ENCODE data around the gene USF2.

DNA sequence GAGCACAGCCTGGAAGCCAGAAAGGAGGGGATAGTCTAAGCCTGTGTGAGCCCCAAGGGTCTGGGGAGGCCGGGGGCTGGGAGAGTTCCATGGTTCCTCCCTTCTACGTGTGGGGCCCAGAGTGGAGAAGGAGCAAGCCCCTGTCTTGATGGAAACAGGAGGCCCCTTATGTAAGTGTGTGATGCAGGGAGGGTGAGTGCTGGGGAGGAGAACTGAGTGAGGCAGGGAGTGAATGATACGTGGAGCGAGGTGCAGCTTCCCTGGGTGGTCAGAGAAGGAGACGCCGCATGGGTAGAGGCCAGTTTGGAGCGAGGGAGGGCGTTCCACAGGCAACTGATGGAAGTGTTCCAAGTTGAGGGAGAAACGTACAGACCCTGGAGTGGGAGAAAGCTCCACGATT is 39.2 kb downstream of the USF2 start:
- no peak for TF ChIP-seq CTCF (IDR thresholded peaks at IDR 0.05)
- TF ChIP-seq EZH2 (IDR thresholded peaks at IDR 0.05; ENCODE audit: borderline replicate concordance, insufficient read depth, low read depth, low read length, poor library complexity, severe bottlenecking) = no peak

All from B cell (primary cell).